ENCODE results near the gene FAM149A.

Gene FAM149A

GRCh38 chr4:186161138-186161537 lies 56.6 kb downstream of the FAM149A start:
- Mint-ChIP-seq H3K27me3 (peaks cover 5% of the 10 kb centered on the region), H3K4me1 (peaks cover 4% of the 10 kb centered on the region), H3K9me3 (no peaks in the 10 kb centered on the region), H3K27ac (no peak overlapping the region), H3K36me3 (ENCODE audit: low read depth) (no peaks in the 10 kb centered on the region), H3K4me3 (no peak overlapping the region)
- DNase-seq (peak; percentile 15), ATAC-seq (no peak)

GRCh38 chr4:186166852-186167512 lies 62.5 kb downstream of the FAM149A start:
- no peak overlapping the region for H3K4me3 Mint-ChIP-seq
- no peaks in the 10 kb centered on the region for H3K36me3 Mint-ChIP-seq (ENCODE audit: low read depth)
- no peaks in the 10 kb centered on the region for H3K9me3 Mint-ChIP-seq
- ATAC-seq (no peak), DNase-seq (no peak)
- peaks cover 5% of the 10 kb centered on the region for H3K27me3 Mint-ChIP-seq
- no peaks in the 10 kb centered on the region for H3K4me1 Mint-ChIP-seq
- no peak overlapping the region for H3K27ac Mint-ChIP-seq

GRCh38 chr4:186167605-186168004 lies 63.1 kb downstream of the FAM149A start:
- H3K27me3 Mint-ChIP-seq, result peaks cover 5% of the 10 kb centered on the region
- no peak overlapping the region for H3K27ac Mint-ChIP-seq
- DNase-seq, result no peak
- no peaks in the 10 kb centered on the region for H3K9me3 Mint-ChIP-seq
- no peaks in the 10 kb centered on the region for H3K36me3 Mint-ChIP-seq (ENCODE audit: low read depth)
- no peaks in the 10 kb centered on the region for H3K4me1 Mint-ChIP-seq
- H3K4me3 Mint-ChIP-seq, result no peak overlapping the region
- ATAC-seq, result no peak

GRCh38 chr4:186168750-186169149 lies 64.2 kb downstream of the FAM149A start:
- no peak overlapping the region for H3K4me3 Mint-ChIP-seq
- no peak for DNase-seq
- H3K27ac Mint-ChIP-seq, result no peak overlapping the region
- peaks cover 5% of the 10 kb centered on the region for H3K27me3 Mint-ChIP-seq
- ATAC-seq, result no peak
- H3K4me1 Mint-ChIP-seq, result no peaks in the 10 kb centered on the region
- H3K36me3 Mint-ChIP-seq (ENCODE audit: low read depth), result no peaks in the 10 kb centered on the region
- H3K9me3 Mint-ChIP-seq, result no peaks in the 10 kb centered on the region

- DNase-seq (no peak), ATAC-seq (no peak)
- no peaks in the 10 kb centered on the region for H3K36me3 Mint-ChIP-seq (ENCODE audit: low read depth)
- H3K27me3 Mint-ChIP-seq, result peaks cover 5% of the 10 kb centered on the region
- H3K27ac Mint-ChIP-seq, result no peak overlapping the region
- no peaks in the 10 kb centered on the region for H3K4me1 Mint-ChIP-seq
- no peaks in the 10 kb centered on the region for H3K9me3 Mint-ChIP-seq
- no peak overlapping the region for H3K4me3 Mint-ChIP-seq
Measured at GRCh38 chr4:186169333-186169944, 64.9 kb downstream of the FAM149A start.

GRCh38 chr4:186169945-186170802 lies 65.7 kb downstream of the FAM149A start:
- no peaks in the 10 kb centered on the region for H3K36me3 Mint-ChIP-seq (ENCODE audit: low read depth)

GRCh38 chr4:186170966-186171365 lies 66.5 kb downstream of the FAM149A start:
- no peak for ATAC-seq
- Mint-ChIP-seq H3K27ac (no peak overlapping the region), H3K27me3 (no peaks in the 10 kb centered on the region)

More at GRCh38 chr4:186169945-186170802, 65.7 kb downstream of the FAM149A start:
- H3K27me3 Mint-ChIP-seq, result no peaks in the 10 kb centered on the region
- DNase-seq (no peak), ATAC-seq (no peak)
- H3K4me3 Mint-ChIP-seq, result no peak overlapping the region
- H3K27ac Mint-ChIP-seq, result no peak overlapping the region
- no peaks in the 10 kb centered on the region for H3K9me3 Mint-ChIP-seq
- no peaks in the 10 kb centered on the region for H3K4me1 Mint-ChIP-seq

GRCh38 chr4:186172546-186172945 lies 68.0 kb downstream of the FAM149A start:
- no peak for ATAC-seq
- H3K27me3 Mint-ChIP-seq, result no peaks in the 10 kb centered on the region
- no peak overlapping the region for H3K4me3 Mint-ChIP-seq
- DNase-seq, result no peak
- no peaks in the 10 kb centered on the region for H3K4me1 Mint-ChIP-seq
- no peaks in the 10 kb centered on the region for H3K9me3 Mint-ChIP-seq
- no peak overlapping the region for H3K27ac Mint-ChIP-seq
- no peaks in the 10 kb centered on the region for H3K36me3 Mint-ChIP-seq (ENCODE audit: low read depth)

More at GRCh38 chr4:186170966-186171365, 66.5 kb downstream of the FAM149A start:
- Mint-ChIP-seq H3K9me3 (no peaks in the 10 kb centered on the region), H3K4me3 (no peak overlapping the region), H3K36me3 (ENCODE audit: low read depth) (no peaks in the 10 kb centered on the region), H3K4me1 (no peaks in the 10 kb centered on the region)
- DNase-seq, result no peak

GRCh38 chr4:186188107-186188506 lies 83.6 kb downstream of the FAM149A start:
- DNase-seq (no peak), ATAC-seq (no peak)
- H3K36me3 Mint-ChIP-seq (ENCODE audit: low read depth), result no peaks in the 10 kb centered on the region
- H3K4me3 Mint-ChIP-seq, result no peak overlapping the region
- H3K27me3 Mint-ChIP-seq, result peaks cover 9% of the 10 kb centered on the region
- H3K27ac Mint-ChIP-seq, result no peak overlapping the region
- peaks cover 24% of the 10 kb centered on the region for H3K4me1 Mint-ChIP-seq
- no peaks in the 10 kb centered on the region for H3K9me3 Mint-ChIP-seq

- H3K27me3 Mint-ChIP-seq, result peaks cover 6% of the 10 kb centered on the region
- DNase-seq (no peak), ATAC-seq (no peak)
- H3K4me3 Mint-ChIP-seq, result peak overlapping the region; percentile 86
- H3K36me3 Mint-ChIP-seq (ENCODE audit: low read depth), result no peaks in the 10 kb centered on the region
- H3K27ac Mint-ChIP-seq, result peak overlapping the region; percentile 91
- no peaks in the 10 kb centered on the region for H3K9me3 Mint-ChIP-seq
- H3K4me1 Mint-ChIP-seq, result peaks cover 29% of the 10 kb centered on the region
Measured at GRCh38 chr4:186189656-186190055, 85.2 kb downstream of the FAM149A start.

GRCh38 chr4:186190581-186191199 lies 86.2 kb downstream of the FAM149A start:
- H3K9me3 Mint-ChIP-seq, result no peaks in the 10 kb centered on the region
- peak; percentile 20 for ATAC-seq
- H3K4me1 Mint-ChIP-seq, result peaks cover 29% of the 10 kb centered on the region
- H3K4me3 Mint-ChIP-seq, result peak overlapping the region; percentile 86
- peak overlapping the region; percentile 91 for H3K27ac Mint-ChIP-seq
- peak; percentile 48 for DNase-seq
- H3K27me3 Mint-ChIP-seq, result peaks cover 2% of the 10 kb centered on the region
- peaks cover 2% of the 10 kb centered on the region for H3K36me3 Mint-ChIP-seq (ENCODE audit: low read depth)

- H3K4me1 Mint-ChIP-seq, result peaks cover 32% of the 10 kb centered on the region
- peak; percentile 89 for DNase-seq
- peak within 1 kb of the TSS; percentile 95 for H3K4me3 Mint-ChIP-seq
- H3K36me3 Mint-ChIP-seq (ENCODE audit: low read depth), result peaks cover 8% of the 10 kb centered on the region
- no peaks in the 10 kb centered on the region for H3K27me3 Mint-ChIP-seq
- H3K27ac Mint-ChIP-seq, result peak within 1 kb of the TSS; percentile 92
- ATAC-seq, result peak; percentile 91
- H3K9me3 Mint-ChIP-seq, result no peaks in the 10 kb centered on the region
Measured at GRCh38 chr4:186191200-186192065, 86.9 kb downstream of the FAM149A start, which contains the start of gene CYP4V2. Gene CYP4V2, plus strand, starts transcription at chr4:186191567. Its CDS starts 257 bp downstream, at chr4:186191824.

- H3K27me3 Mint-ChIP-seq, result no peaks in the 10 kb centered on the region
- DNase-seq, result peak; percentile 40
- peaks cover 32% of the 10 kb centered on the region for H3K4me1 Mint-ChIP-seq
- H3K9me3 Mint-ChIP-seq, result no peaks in the 10 kb centered on the region
- H3K4me3 Mint-ChIP-seq, result peak overlapping the region; percentile 95
- H3K27ac Mint-ChIP-seq, result peak overlapping the region; percentile 92
- peak; percentile 6 for ATAC-seq
- H3K36me3 Mint-ChIP-seq (ENCODE audit: low read depth), result peaks cover 11% of the 10 kb centered on the region
Measured at GRCh38 chr4:186192066-186192612, 87.6 kb downstream of the FAM149A start.
